NCI-H2107 treated with DMSO at 0.1 percent for 48 hours (cell line): ENCODE measurements around the gene OR6B1.
"Not testable (repeated sequence)": the region's sequence is repeated elsewhere in the genome, so short reads cannot be mapped to it uniquely, and the experiment has no call there.

Experiments used
- DNase-seq: peaks from one replicate; lab custom pipeline; 2025; ENCODE audit not compliant: unreplicated experiment; lab: John Stamatoyannopoulos, UW

The OR6B1 gene

DNA sequence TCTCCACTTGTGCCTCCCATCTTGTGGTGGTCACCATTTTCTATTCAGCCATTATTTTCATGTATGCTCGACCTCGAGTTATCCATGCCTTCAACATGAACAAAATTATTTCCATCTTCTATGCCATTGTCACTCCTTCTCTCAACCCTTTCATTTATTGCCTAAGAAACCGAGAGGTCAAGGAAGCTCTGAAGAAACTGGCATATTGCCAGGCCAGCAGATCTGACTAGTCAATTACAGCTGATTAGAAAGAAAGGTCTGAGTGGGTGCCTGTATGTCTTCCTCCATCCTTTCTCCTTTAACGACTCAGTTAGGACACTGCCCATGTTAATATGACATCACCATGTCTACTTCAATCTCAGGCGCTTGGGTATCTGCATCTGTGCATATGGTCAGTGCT, 4.6 kb downstream of the OR6B1 start:
- no peak for DNase-seq

DNA sequence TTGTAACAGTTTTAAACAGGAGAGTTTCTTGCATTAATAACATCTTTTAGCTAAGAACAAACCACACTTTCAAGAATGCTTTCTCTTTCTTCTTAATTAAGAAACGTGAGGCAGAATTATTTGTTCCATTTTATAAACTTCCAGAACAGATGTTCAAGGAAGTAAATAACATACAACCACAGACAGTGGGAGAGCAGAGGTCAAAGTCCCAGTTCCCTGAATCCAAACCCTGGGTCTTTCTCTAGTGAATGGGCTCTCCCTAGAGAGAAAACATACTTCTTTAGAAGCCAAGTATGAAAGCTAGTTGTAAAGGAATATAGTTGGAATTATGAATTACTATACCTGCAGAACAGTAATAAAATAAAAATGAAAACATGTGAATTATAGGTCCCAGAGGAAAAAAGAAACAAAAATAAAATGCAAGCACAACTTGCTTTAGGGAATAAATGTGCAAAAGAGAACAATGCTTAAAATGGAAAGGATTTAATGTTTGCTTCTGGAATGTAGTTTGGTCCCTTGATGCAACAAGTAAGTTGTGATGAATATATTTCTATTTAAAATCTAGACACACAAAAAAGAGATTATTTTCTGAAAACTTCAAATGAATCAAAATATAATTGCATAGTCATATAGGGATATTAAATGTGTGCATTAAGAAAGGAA, 6.0 kb downstream of the OR6B1 start:
- DNase-seq, result no peak

DNA sequence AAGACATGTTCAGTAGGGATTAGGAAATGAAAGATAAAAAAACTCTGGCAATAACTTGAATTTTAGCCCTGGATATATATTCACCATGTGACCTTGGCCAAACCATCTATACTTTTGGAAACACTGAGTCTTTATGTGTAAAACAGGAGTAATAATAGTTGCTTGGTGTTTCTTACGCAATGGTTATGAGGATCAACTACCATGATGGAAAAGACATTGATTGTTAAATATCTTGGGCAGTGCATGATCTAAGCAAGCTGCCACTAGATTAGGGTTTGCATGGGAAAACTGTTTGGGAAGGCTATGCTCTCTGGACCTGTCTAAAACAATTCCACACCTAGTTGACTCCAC, 6.5 kb downstream of the OR6B1 start:
- no peak for DNase-seq

DNA sequence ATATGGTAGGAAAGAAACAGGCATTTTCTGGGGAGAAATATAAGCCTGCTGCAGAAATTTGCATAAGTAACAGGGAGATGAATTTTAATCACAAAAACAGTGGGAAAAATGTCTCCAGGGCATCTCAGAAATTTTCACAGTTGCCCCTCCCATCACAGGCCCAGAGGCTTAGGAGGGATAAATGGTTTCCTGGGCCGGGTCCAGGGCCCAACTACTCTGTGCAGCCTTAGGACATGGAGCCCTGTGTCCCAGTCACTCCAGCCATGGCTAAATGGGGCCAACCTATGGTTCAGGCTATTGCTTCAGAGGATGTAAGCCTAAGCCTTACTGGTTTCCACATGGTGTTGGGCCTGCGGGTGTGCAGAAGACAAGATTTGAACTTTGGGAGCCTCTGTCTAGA, 9.2 kb downstream of the OR6B1 start:
- DNase-seq, result no peak

DNA sequence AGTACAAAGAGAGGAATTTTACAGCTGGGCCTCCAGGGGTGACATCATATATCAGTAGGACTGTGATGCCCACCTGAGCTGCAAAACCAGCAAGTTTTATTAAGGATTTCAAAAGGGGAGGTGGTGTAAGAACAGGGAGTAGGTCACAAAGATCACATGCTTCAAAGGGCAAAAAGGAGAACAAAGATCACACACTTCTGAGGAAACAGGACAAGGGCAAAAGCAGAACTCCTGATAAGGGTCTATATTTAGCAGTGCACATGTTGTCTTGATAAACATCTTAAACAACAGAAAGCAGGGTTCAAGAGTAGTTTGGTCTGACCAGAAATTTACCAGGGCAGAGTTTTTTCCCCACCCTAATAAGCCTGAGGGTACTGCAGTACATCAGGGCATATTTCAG, 9.9 kb downstream of the OR6B1 start:
- not testable (repeated sequence) for DNase-seq

DNA sequence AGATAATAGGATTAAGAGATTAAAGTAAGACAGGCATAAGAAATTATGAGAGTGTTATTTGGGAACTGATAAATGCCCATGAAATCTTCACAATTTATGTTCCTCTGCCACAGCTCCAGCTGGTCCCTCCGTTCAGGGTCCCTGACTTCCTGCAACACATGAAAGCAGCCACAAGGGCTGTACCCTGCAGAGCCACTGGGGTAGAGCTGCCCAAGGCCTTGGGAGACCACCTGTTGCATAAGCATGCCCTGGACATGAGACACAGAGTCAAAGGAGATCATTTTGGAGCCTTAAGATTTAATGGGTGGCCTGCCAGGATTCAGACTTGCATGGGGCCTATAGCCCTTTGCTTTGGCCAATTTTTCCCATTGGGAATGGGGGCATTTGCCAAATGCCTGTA, 10.7 kb downstream of the OR6B1 start:
- not testable (repeated sequence) for DNase-seq

DNA sequence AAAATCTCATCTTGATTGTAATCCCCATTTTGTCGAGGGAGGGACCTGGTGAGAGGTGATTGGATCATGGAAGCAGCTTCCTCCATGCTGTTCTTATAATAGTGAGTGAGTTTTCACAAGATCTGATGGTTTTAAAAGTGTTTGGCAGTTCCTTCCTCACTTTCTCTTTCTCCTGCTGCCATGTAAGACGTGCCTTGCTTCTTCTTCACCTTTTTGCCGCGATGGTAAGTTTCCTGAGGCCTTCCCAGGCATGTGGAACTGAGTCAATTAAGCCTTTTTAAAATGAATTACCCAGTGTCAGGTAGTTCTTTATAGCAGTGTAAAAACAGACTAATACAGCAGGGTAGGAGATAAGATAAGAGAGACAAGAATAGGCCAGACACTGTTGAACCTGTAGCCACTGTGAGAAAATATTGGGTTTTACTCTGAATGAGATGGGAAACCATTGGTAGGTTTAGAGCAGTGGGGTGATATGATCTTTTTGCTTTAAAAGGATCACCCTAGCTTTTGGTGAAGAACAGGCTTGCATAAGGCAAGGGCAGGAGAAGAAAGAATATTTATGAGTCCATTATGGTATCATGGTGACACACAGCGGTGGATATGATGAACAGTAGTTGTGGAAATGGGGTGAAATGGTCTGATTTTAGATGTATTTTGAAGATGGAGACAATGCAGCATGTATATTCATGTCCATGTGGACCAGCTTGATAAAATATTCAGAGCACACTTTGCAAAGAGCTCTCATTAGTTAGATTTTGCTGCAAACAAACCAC, 11.5 kb downstream of the OR6B1 start:
- DNase-seq, result no peak

DNA sequence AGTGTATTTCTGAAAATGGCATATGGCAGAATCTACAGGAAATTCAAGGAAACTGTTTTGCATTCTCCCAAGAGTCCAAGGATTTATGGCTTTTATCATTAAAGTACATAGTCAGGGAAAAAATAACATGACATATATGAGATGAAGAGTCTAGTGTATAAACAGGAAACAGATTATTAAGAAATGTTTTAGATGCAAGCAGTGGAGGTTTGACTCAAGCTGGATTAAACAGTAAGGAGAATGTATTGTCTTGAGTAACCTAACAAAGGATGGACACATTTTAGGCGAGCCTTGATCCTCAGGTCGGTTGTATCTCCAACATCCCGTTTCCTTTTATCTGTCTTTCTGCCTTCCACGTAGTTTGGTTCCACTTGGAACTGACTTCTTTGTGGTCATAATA, 17.9 kb downstream of the OR6B1 start:
- DNase-seq, result no peak

DNA sequence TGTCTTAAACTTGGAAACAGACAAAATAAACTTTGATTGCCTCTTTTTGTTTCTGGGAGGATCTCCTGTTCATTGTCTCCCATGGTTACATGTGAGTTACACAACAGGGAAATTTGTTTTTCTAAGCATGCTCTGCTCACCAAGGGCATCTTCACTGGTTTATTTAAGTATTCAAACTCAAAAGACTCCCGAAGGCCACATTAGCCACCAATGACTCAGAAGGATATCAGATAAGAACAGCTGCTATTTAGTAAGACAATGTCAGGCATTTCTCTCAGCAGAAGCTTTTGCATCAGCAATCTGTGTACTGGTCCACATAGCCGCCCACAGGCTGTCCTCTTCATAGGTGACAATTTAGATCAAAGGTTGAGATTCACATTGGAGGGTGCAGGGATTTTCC, 19.3 kb downstream of the OR6B1 start:
- DNase-seq, result no peak

DNA sequence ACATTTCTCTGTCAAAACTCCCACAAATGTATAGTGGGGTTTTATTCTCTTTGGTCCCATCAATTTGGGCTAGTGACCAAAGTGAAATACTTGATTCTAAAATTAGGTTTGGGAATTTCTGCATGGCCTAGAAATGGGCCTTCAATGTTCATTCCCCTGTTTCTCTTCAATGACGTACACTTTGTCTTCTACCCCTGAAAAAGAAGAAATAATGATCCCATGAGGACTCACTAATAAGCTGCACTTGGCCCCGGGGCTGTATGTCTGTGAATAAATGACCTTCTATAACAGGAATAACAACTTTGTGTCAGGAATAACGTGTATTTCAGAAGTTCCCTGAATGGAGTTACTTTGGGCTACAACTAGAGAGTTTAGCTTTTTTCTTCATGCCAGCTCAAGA, 20.2 kb downstream of the OR6B1 start:
- DNase-seq, result no peak

DNA sequence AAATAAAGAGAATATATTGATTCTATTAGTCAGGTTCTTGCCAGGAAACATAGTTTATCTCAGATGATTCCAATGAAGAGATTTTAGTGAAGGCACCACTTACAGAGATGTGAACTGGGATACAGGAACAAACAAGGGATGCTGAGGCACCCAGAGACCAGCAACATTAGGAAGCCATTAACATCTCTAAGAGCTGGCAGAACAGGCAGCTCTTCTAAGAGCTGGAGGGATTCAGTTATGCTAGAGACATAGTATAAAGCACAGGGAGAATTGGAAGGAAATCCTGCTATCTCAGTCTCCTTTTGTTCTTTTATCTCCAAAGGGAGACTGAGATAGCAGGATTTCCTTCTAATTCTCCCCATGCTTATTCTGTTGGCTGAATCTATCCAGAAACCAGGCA, 22.0 kb downstream of the OR6B1 start:
- DNase-seq, result no peak

DNA sequence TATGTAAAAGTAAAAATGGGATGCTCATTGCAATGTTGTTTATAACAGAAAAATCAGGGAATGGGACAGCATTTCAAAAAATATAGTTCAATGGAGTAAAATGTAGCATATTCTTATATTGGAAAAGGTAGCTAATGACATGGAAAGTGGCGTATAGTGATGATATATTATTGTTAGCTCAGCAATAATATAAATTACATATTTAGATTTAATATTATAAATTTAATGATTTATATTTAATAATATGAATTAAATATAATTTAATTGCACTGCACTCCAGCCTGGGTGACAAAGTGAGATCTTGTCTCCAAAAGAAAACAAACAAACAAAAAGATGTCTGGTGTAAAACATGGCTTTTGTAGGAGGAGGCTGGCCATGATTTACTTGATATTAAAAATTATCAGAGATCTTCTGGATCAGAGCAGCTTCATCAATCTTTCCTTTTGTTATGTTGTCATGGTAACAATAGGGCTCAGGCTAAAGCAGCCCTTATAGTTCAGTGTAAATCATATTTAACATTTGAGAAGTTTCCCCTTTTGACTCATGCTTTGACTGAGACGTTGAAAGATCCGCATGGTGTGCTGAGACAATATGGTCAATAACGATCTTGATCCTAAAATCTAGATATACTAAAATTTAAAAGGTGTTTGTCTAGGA, 23.2 kb downstream of the OR6B1 start:
- DNase-seq, result no peak

DNA sequence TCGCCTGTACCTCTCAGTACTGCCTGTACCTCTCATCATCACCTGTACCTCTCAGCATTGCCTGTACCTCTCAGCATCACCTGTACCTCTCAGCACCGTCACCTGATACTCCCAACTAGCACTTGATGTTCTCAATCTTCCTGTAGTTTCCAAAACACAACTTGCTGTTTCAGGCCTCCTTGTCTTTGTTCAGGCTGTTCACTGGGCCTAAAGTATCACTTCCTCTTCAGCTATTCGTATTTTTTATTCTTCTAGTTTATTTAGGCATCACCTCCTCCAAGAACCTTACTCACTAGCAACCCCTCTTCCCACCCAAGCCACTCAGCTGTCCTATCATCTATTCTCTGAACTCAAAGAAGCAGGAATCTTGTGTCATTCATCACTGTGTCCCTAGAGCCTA, 24.1 kb downstream of the OR6B1 start:
- DNase-seq, result no peak

DNA sequence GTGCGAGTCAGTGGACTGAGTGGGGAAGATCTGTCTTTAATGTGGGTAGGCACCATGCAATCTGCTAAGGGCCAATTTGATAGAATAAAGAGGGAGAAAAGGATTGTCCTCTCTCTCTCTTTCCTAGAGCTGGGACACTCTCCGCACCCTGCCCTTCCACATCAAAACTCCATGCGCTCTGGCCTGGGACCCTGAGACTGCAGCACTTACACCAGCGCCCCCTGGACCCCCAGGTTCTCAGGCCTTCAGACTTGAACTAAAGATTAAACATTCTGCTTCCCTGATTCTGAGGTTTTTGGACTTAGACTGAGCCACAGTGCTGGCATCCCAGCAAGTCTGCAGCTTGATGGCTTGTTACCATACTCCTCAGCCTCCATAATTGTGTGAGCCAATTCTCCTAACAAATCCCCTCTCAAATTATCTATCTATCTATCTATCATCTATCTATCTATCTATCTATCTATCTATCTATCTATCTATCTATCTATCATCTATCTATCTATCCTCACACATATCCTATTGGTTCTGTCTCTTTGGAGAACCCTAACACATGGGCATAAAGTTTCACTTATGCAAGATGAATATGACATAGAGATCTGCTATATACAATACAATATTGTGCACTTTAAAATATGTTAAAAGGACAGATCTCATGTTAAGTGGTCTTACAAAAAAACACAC, 26.2 kb downstream of the OR6B1 start:
- no peak for DNase-seq

DNA sequence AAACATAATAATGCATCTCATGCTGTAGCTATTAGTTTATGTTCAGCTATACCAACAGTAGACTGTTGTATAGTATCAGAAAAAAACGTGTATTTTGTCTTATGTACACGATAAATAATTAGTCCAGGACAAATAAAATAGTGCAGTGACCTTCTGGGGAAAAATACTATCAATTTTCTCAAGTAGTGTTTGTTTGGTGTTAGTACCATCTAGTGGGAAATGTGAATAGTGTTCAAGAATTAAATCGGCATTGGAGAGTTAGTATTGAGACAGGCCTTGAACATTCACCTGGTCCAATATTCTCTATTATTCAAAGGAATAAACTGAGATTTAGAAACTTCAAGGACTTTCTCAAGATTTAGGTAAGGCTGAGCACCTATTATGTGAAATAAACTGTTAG, 26.9 kb downstream of the OR6B1 start:
- DNase-seq, result no peak

DNA sequence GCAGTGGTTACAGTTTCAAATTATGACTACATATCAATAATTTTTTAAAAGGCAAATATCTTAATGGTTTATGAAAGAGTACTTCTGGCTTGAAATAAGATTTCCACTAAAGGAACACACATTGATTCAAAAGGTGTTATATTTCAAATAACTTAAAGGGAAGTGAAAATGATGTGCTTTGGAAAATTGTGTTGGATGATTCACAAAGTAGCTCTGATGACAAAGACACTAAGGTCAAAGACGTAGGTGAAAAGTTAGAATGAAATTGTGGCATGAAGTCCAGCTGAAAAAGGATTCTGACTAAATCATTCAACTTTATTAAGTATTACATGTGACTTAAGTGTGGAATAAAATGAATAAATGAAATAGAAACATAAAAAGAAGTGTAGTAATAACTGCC, 27.9 kb downstream of the OR6B1 start:
- DNase-seq, result no peak

DNA sequence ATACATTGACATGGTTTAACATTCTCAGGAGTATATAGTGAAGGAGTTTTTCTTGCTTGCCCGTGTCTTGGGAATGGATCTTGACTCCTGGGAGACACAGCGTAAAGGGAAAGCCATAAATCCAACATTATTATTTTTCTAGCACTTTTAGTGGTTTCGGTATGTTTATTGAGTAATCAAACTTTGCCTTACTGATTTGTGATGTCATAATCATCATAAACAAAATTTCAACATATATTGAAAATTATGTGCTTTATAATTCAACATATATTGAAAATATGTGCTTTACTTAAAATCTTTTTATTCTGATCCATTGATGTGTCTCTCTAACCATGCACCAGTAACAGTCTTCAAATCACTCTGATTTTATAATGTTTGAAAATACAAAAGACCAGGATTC, 28.4 kb downstream of the OR6B1 start:
- no peak for DNase-seq

DNA sequence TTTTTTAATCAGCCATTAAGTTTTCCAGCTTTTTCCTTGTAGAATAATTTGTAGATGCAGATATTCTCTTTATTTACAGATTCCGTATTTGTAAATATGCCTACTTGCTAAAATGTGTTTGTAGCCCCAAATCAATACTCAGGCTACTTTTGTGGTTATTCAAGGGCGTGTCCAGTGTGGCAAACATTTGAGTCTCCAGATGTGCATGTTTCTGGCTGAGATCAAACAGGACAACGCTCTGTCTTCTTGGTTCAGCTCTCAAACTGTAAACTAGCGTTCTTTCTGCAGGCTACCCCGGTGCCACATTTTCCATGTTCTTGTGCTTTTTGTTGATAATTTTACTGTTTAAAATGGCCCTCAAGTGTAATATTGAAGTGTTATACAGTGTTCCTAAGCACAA, 32.4 kb downstream of the OR6B1 start:
- DNase-seq, result no peak

DNA sequence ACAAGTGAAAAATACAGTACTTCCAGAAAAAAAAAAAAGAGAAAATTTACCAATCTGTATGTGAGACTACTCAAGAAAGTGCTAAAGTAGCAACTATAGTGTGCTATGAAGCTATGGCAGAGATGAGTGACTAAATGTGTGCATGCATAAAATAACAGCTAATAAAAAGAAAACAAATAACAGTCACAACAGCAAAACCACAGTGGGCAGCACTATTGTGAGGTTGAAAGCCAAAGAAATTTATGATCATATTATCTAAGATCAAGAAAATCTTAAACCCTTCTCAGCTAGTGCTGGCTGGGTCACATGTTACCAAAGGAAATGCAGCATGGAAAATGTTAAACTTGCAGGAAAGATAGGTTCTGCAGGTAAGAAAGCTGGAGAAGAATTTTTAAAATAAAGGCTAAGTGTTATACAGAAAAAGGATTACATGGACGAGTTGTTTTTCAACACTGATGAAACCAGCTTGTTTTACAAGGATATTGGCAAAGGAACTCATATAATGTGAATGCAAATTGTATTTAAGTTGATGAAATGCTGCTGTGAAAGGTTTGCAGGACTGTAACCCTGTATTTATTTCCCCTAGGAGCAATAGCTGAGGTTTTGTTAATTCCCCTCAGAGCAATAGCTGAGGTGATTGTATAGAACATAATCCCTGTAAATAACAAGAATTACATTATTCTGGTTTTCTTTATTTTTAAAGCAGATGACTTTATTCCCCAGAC, 33.0 kb downstream of the OR6B1 start:
- DNase-seq, result no peak

DNA sequence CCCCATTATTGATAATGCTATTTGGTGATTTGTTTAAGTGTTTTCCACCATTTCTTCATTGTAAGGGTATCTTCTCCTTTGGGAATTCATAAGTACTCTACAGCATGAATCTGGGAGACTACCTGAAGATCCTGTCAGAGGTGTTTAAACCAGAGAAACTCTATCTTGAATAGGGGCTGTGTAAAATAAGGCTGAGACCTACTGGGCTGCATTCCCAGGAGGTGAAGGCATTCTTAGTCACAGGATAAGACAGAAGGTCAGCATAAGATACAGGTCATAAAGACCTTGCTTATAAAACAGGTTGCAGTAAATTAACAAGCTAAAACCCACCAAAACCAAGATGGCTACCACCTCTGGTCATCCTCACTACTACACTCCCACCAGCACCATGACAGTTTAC, 35.3 kb downstream of the OR6B1 start:
- DNase-seq, result no peak

DNA sequence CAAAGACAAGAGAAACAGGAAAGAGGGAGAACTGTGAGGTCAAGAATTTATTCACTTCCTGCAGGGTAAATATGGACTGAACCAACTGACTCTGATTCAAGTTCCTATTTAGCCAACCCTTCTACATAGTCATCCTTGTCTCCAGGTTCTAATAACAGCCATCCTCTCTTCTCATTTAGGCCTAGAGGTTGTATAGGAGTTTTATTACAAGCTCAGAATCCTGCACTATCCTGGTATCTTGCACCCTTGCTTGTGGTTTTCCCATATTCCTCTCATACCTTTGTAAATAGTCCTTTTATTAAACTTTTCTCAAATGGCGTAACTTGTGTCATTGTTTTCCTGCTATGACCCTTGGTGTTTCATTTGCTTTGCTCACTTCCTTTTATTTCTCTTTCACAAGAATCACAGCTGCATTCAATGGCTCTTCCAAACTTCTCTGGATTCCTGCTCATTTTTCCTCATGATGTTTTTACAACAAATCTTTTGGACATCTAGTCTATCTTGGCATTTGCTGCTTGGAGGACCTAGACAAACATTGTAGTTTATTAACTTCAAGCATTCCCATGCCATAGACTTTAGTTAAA, 36.3 kb downstream of the OR6B1 start:
- DNase-seq, result no peak
